Endothelial cell (in vitro differentiated cells): ENCODE measurements around the gene ATE1. TPM values are rescaled to one million over a fixed set of nuclear protein-coding genes. Genes with fewer than 3 reads are reported as not detected.

Experiments
- DNase-seq: peaks from one replicate; pipeline ENCODE4 v3.0.0; 2021; ENCODE audit warnings: low spot score
- H3K27ac Mint-ChIP-seq: one replicate; pipeline ENCODE4 v1.8.0; 2021; ENCODE audit warnings: mixed read lengths, inconsistent platforms; ENCODE audit not compliant: unreplicated experiment
- H3K27me3 Mint-ChIP-seq: one replicate; pipeline ENCODE4 v1.8.0; 2021; ENCODE audit warnings: mild to moderate bottlenecking, moderate library complexity, mixed read lengths, inconsistent platforms; ENCODE audit not compliant: unreplicated experiment
- H3K36me3 Mint-ChIP-seq: one replicate; pipeline ENCODE4 v1.8.0; 2021; ENCODE audit warnings: mild to moderate bottlenecking, low read depth, mixed read lengths, inconsistent platforms; ENCODE audit not compliant: unreplicated experiment
- H3K4me1 Mint-ChIP-seq: one replicate; pipeline ENCODE4 v1.8.0; 2021; ENCODE audit warnings: mild to moderate bottlenecking, mixed read lengths, inconsistent platforms; ENCODE audit not compliant: unreplicated experiment
- H3K4me3 Mint-ChIP-seq: one replicate; pipeline ENCODE4 v1.8.0; 2021; ENCODE audit warnings: mild to moderate bottlenecking, mixed read lengths, inconsistent platforms; ENCODE audit not compliant: unreplicated experiment
- H3K9me3 Mint-ChIP-seq: one replicate; pipeline ENCODE4 v1.8.0; 2021; ENCODE audit warnings: mixed read lengths, inconsistent platforms; ENCODE audit not compliant: unreplicated experiment
- total RNA-seq: library from RNA; stranded (reverse); fragmentation: NEBNext Ultra II Directional; extraction: Animal tissue kit (Norgen Biotek cat#: 25700); gene quantifications from one replicate; pipeline ENCODE4 v1.2.1, GENCODE V29; 2021; ENCODE audit not compliant: unreplicated experiment
- TF ChIP-seq, protein P1 (sequence below): fragments of 200-600 bp; sonication (generic); IDR thresholded peaks from one replicate; pipeline ENCODE4 v1.5.0; 2021; ENCODE audit warnings: antibody characterized with exemption; ENCODE audit not compliant: unreplicated experiment

The ATE1 gene
- total RNA-seq, 1 donor from 2014 or later, result 36.0 TPM

DNA sequence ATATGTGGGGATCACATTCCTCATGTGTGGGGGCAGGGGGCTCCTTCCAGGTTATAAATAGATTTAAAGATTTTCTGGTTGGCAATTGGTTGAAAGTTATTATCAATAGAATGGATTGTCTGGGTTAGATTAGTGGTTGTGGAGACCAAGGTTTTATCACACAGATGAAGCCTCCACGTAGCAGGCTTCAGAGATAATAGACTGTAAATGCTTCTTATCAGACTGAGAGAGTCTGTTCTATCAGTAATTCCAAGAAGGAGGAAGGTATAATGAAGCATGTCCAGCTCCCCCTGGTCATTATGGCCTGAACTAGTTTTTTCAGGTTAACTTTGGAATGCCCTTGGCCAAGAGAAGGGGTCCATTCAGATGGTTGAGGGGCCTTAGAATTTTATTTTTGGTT is 211.9 kb downstream of the ATE1 start:
- TF ChIP-seq, protein P1, sequence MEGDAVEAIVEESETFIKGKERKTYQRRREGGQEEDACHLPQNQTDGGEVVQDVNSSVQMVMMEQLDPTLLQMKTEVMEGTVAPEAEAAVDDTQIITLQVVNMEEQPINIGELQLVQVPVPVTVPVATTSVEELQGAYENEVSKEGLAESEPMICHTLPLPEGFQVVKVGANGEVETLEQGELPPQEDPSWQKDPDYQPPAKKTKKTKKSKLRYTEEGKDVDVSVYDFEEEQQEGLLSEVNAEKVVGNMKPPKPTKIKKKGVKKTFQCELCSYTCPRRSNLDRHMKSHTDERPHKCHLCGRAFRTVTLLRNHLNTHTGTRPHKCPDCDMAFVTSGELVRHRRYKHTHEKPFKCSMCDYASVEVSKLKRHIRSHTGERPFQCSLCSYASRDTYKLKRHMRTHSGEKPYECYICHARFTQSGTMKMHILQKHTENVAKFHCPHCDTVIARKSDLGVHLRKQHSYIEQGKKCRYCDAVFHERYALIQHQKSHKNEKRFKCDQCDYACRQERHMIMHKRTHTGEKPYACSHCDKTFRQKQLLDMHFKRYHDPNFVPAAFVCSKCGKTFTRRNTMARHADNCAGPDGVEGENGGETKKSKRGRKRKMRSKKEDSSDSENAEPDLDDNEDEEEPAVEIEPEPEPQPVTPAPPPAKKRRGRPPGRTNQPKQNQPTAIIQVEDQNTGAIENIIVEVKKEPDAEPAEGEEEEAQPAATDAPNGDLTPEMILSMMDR, result no peak
- DNase-seq, result no peak
- no peaks in the 10 kb centered on the region for H3K9me3 Mint-ChIP-seq
- no peak overlapping the region for H3K4me3 Mint-ChIP-seq
- peaks cover 5% of the 10 kb centered on the region for H3K36me3 Mint-ChIP-seq
- H3K27ac Mint-ChIP-seq, result no peak overlapping the region
- H3K4me1 Mint-ChIP-seq, result no peaks in the 10 kb centered on the region
- no peaks in the 10 kb centered on the region for H3K27me3 Mint-ChIP-seq

DNA sequence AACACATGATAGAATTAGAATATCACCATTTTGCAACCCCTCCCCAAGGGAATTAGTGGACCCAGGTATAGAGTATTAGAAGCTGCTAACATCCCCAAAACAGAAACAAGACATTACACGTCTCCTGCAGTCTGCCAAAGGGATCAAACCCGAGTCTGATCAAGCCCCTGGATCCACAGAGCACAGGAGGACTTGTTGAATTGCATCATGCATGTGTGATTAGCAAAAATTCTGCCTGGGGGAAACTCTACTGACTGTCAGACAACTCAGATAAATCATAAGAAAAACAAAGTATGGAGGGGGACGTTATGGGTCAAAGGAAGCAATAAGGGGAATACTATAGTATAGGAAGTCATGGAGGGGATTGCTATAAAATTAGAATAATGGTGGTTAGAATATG is 212.8 kb downstream of the ATE1 start:
- no peak for DNase-seq
- Mint-ChIP-seq H3K27me3 (no peaks in the 10 kb centered on the region), H3K4me1 (no peaks in the 10 kb centered on the region), H3K27ac (no peak overlapping the region), H3K4me3 (no peak overlapping the region), H3K36me3 (peaks cover 5% of the 10 kb centered on the region), H3K9me3 (no peaks in the 10 kb centered on the region)
- TF ChIP-seq, protein P1, result no peak

DNA sequence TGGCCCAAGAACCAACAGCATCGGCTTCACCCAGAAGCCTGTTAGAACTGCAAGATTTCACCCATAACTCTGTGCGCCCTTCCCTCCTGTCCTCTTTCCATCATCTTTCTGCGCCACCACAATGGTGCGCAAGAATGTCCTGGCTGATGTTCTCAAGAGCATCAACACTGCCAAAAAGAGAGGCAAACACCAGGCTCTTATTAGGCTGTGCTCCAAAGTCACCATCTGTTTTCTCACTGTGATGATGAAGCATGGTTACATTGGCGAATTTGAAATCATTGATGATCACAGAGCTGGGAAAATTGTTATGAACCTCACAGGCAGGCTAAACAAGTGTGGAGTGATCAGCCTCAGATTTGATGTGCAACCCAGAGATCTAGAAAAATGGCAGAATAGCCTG is 214.3 kb downstream of the ATE1 start:
- Mint-ChIP-seq H3K27ac (no peak overlapping the region), H3K36me3 (peaks cover 3% of the 10 kb centered on the region), H3K4me3 (no peak overlapping the region), H3K27me3 (no peaks in the 10 kb centered on the region), H3K9me3 (no peaks in the 10 kb centered on the region), H3K4me1 (no peaks in the 10 kb centered on the region)
- TF ChIP-seq, protein P1, result no peak
- no peak for DNase-seq

DNA sequence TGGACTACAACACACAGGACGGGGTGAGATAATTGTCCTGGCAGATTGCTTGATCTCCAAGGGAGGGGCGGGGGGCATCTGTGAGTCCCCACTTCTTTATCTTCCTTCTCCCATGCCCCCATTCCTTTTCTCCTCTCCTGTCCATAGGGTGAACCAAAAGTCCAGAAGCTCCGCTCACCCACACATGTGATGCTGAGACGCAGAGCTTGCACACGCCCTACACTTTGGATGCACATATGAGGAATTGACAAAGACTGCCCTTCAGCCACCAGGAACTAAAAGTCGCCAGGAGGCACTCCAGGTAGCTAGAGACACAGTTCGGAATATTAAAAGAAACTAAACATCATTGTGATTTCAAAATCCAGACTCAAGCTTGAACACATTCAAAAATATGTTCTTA is 216.9 kb downstream of the ATE1 start:
- H3K27ac Mint-ChIP-seq, result peak overlapping the region; percentile 41
- H3K36me3 Mint-ChIP-seq, result peaks cover 7% of the 10 kb centered on the region
- H3K4me1 Mint-ChIP-seq, result no peaks in the 10 kb centered on the region
- H3K9me3 Mint-ChIP-seq, result no peaks in the 10 kb centered on the region
- no peaks in the 10 kb centered on the region for H3K27me3 Mint-ChIP-seq
- no peak for DNase-seq
- no peak overlapping the region for H3K4me3 Mint-ChIP-seq
- TF ChIP-seq, protein P1, result no peak

DNA sequence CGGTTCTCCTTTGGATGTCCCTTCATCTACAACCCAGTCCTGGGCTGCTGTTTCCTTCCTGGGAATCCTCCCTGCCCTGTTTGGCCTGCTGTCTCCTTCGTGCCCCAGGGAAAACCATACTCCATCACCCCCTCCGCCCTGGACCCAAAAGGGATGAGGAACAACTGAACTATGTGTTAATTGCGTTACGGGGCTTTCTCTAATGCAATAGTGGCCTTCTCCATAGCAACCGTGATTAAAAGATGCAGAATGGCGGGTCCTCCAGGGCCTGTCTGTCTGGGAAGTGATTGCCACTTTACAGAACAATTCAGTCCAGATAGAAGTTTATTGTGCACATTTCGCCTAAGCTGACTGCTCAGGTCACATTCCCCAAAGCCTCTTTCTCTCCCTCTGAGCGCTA is 217.6 kb downstream of the ATE1 start:
- peaks cover 9% of the 10 kb centered on the region for H3K36me3 Mint-ChIP-seq
- H3K4me1 Mint-ChIP-seq, result no peaks in the 10 kb centered on the region
- peaks cover 1% of the 10 kb centered on the region for H3K27me3 Mint-ChIP-seq
- no peaks in the 10 kb centered on the region for H3K9me3 Mint-ChIP-seq
- no peak for DNase-seq
- H3K4me3 Mint-ChIP-seq, result no peak overlapping the region
- TF ChIP-seq, protein P1, result no peak
- no peak overlapping the region for H3K27ac Mint-ChIP-seq
